H9 (cell line): ENCODE results near the gene XCL2. TPM values are rescaled to one million over a fixed set of nuclear protein-coding genes. Genes with fewer than 3 reads are reported as not detected.

Source experiments
- DNase-seq: peaks from one replicate; pipeline ENCODE4 v3.0.0-alpha.2; 2017
- H2AFZ ChIP-seq: one replicate; pipeline ENCODE4 v1.6.1; 2013; ENCODE audit warnings: mild to moderate bottlenecking, low read length, control low read depth, moderate library complexity
- H2AK5ac ChIP-seq: 2 replicates; pipeline ENCODE4 v1.6.1; 2013; ENCODE audit warnings: low read length, control low read depth, mixed read lengths; ENCODE audit not compliant: insufficient read length
- H2BK120ac ChIP-seq: one replicate; pipeline ENCODE4 v1.6.1; 2013; ENCODE audit warnings: low read depth, mild to moderate bottlenecking, low read length, control low read depth, inconsistent platforms; ENCODE audit not compliant: poor library complexity, severe bottlenecking
- H2BK12ac ChIP-seq: 2 replicates; pipeline ENCODE4 v1.6.1; 2013; ENCODE audit warnings: low read length, control low read depth, mixed read lengths, low read depth; ENCODE audit not compliant: insufficient read length
- H2BK15ac ChIP-seq: 2 replicates; pipeline ENCODE4 v1.6.1; 2013; ENCODE audit warnings: low read depth, low read length, control low read depth
- H2BK20ac ChIP-seq: one replicate; pipeline ENCODE4 v1.6.1; 2013; ENCODE audit warnings: low read depth, mild to moderate bottlenecking, low read length, control low read depth, inconsistent platforms; ENCODE audit not compliant: poor library complexity, severe bottlenecking
- H2BK5ac ChIP-seq: 2 replicates; pipeline ENCODE4 v1.6.1; 2013; ENCODE audit warnings: low read length, control low read depth, mixed read lengths; ENCODE audit not compliant: insufficient read length
- H3K14ac ChIP-seq: 2 replicates; pipeline ENCODE4 v1.6.1; 2013; ENCODE audit warnings: low read length, control low read depth; ENCODE audit not compliant: insufficient read depth
- H3K18ac ChIP-seq: 2 replicates; pipeline ENCODE4 v1.6.1; 2013; ENCODE audit warnings: low read depth, mild to moderate bottlenecking, mixed read lengths, low read length, control low read depth; ENCODE audit not compliant: insufficient read length
- H3K23ac ChIP-seq: 2 replicates; pipeline ENCODE4 v1.6.1; 2013; ENCODE audit warnings: low read length, control low read depth, mixed read lengths, low read depth; ENCODE audit not compliant: insufficient read length
- H3K23me2 ChIP-seq: 2 replicates; pipeline ENCODE4 v1.6.1; 2013; ENCODE audit warnings: low read depth, mild to moderate bottlenecking, mixed read lengths, low read length, control low read depth; ENCODE audit not compliant: insufficient read length, poor library complexity, severe bottlenecking
- H3K27ac ChIP-seq: 2 replicates; pipeline ENCODE4 v1.5.1; 2013; ENCODE audit warnings: low read length, control low read depth, mixed read lengths, low read depth; ENCODE audit not compliant: insufficient read length
- H3K27me3 ChIP-seq: 2 replicates; pipeline ENCODE4 v1.6.1; 2013; ENCODE audit warnings: low read length, control low read depth, inconsistent platforms; ENCODE audit not compliant: insufficient read depth
- H3K4ac ChIP-seq: 2 replicates; pipeline ENCODE4 v1.6.1; 2013; ENCODE audit warnings: low read depth, mild to moderate bottlenecking, control low read depth, inconsistent platforms, low read length, moderate library complexity
- H3K4me1 ChIP-seq: 2 replicates; pipeline ENCODE4 v1.6.1; 2013; ENCODE audit warnings: low read length, control low read depth, inconsistent platforms; ENCODE audit not compliant: insufficient read depth
- H3K4me2 ChIP-seq: 2 replicates; pipeline ENCODE4 v1.6.1; 2013; ENCODE audit warnings: low read length, control low read depth, mixed read lengths; ENCODE audit not compliant: insufficient read length, insufficient read depth
- H3K56ac ChIP-seq: 2 replicates; pipeline ENCODE4 v1.6.1; 2013; ENCODE audit warnings: low read depth, mild to moderate bottlenecking, mixed read lengths, low read length, control low read depth; ENCODE audit not compliant: insufficient read length
- H3K79me1 ChIP-seq: 2 replicates; pipeline ENCODE4 v1.6.1; 2013; ENCODE audit warnings: low read depth, mild to moderate bottlenecking, moderate library complexity, low read length, control low read depth, inconsistent platforms; ENCODE audit not compliant: insufficient read depth, poor library complexity, severe bottlenecking
- H3K79me2 ChIP-seq: 2 replicates; pipeline ENCODE4 v1.6.1; 2013; ENCODE audit warnings: low read length, control low read depth, inconsistent platforms; ENCODE audit not compliant: insufficient read depth
- H3K9ac ChIP-seq: 2 replicates; pipeline ENCODE4 v1.6.1; 2013; ENCODE audit warnings: low read length, control low read depth, mixed read lengths; ENCODE audit not compliant: insufficient read length; ENCODE audit errors: extremely low read depth
- H3K9me3 ChIP-seq: one replicate; pipeline ENCODE4 v1.6.1; 2013; ENCODE audit warnings: low read depth, low read length, inconsistent platforms; ENCODE audit not compliant: control insufficient read depth
- H3T11ph ChIP-seq: one replicate; pipeline ENCODE4 v1.6.1; 2013; ENCODE audit warnings: mild to moderate bottlenecking, low read length, control low read depth, inconsistent platforms
- H4K20me1 ChIP-seq: one replicate; pipeline ENCODE4 v1.6.1; 2013; ENCODE audit not compliant: control insufficient read depth, insufficient read length, insufficient read depth
- H4K5ac ChIP-seq: 2 replicates; pipeline ENCODE4 v1.6.1; 2013; ENCODE audit warnings: low read depth, mild to moderate bottlenecking, mixed read lengths, low read length, control low read depth; ENCODE audit not compliant: insufficient read length
- H4K8ac ChIP-seq: replicated peaks from 2 replicates; pipeline ENCODE4 v1.6.1; 2013; ENCODE audit warnings: low read length, control low read depth, mixed read lengths, low read depth; ENCODE audit not compliant: insufficient read length
- H4K91ac ChIP-seq: 2 replicates; pipeline ENCODE4 v1.6.1; 2013; ENCODE audit warnings: low read depth, mild to moderate bottlenecking, moderate library complexity, mixed read lengths, low read length, control low read depth; ENCODE audit not compliant: insufficient read length
- H3K27ac Mint-ChIP-seq, 3 experiments: 2 replicates in 2 of 3; 3 replicates in 1 of 3; pipeline ENCODE4 v1.8.0; 2020 to 2021; ENCODE audit warnings: mixed read lengths in 3 of 3, mild to moderate bottlenecking in 1 of 3, moderate library complexity in 1 of 3
- H3K27me3 Mint-ChIP-seq: 2 replicates; pipeline ENCODE4 v1.8.0; 2021; ENCODE audit warnings: low read depth, mild to moderate bottlenecking, moderate library complexity, mixed read lengths
- H3K36me3 Mint-ChIP-seq, 3 experiments: 2 replicates in 2 of 3; 3 replicates in 1 of 3; pipeline ENCODE4 v1.8.0; 2020 to 2021; ENCODE audit warnings: low read depth in 3 of 3, mixed read lengths in 3 of 3; ENCODE audit not compliant: insufficient read depth in 1 of 3
- H3K4me1 Mint-ChIP-seq, 2 experiments: 2 replicates each; pipeline ENCODE4 v1.8.0; 2020; ENCODE audit warnings: mixed read lengths in 2 of 2
- H3K4me3 Mint-ChIP-seq, 2 experiments: 2 replicates in 1 of 2; 3 replicates in 1 of 2; pipeline ENCODE4 v1.8.0; 2020 to 2021; ENCODE audit warnings: mild to moderate bottlenecking in 2 of 2, mixed read lengths in 2 of 2, moderate library complexity in 1 of 2
- H3K9me3 Mint-ChIP-seq, 2 experiments: 2 replicates in 1 of 2; 3 replicates in 1 of 2; pipeline ENCODE4 v1.8.0; 2020; ENCODE audit warnings: mild to moderate bottlenecking in 2 of 2, mixed read lengths in 2 of 2, moderate library complexity in 1 of 2
- WGBS: extraction: QIAGEN DNeasy Blood & Tissue Kit; methylation state at CpG from one replicate; pipeline ENCODE4 v1.1.7; 2013; ENCODE audit warnings: missing lambda C conversion rate, low lambda C conversion rate, mixed read lengths; ENCODE audit not compliant: insufficient read length; ENCODE audit errors: extremely low coverage; 5-methylcytosine and 5-hydroxymethylcytosine counted together
- total RNA-seq: library from RNA; stranded (reverse); gene quantifications from 2 replicates; pipeline ENCODE4 v1.2.1, GENCODE V29; 2021
- TF ChIP-seq, protein P1 (sequence below): fragments of 200-600 bp; sonication (generic); conservative IDR thresholded peaks from 3 replicates; pipeline ENCODE4 v1.8.0; 2021; ENCODE audit warnings: antibody characterized with exemption, mild to moderate bottlenecking

The XCL2 gene
- total RNA-seq, 1 experiment from 2014 or later, result not detected

GRCh38 chr1:168551688-168552087 lies 7.9 kb upstream of the XCL2 start:
- Histone ChIP-seq H3K79me2 (no peaks in the 10 kb centered on the region), H2BK20ac (no peak overlapping the region), H2BK15ac (no peak overlapping the region), H4K5ac (no peak overlapping the region), H4K20me1 (no peaks in the 10 kb centered on the region), H3K4me1 (no peaks in the 10 kb centered on the region; the same call in 1 of the 2 replicates), H3K9ac (no peak overlapping the region), H3K23ac (no peak overlapping the region), H3K4ac (no peak overlapping the region), H2BK5ac (no peak overlapping the region), H3K14ac (no peak overlapping the region), H3K4me2 (no peak overlapping the region), H2AFZ (no peak overlapping the region), H2AK5ac (no peak overlapping the region), H3K27me3 (no peaks in the 10 kb centered on the region), H3K23me2 (no peaks in the 10 kb centered on the region), H3K18ac (no peak overlapping the region), H3T11ph (no peak overlapping the region), H3K56ac (no peak overlapping the region), H2BK120ac (no peak overlapping the region), H2BK12ac (no peak overlapping the region), H4K8ac (no peak overlapping the region), H3K9me3 (no peaks in the 10 kb centered on the region), H3K79me1 (no peaks in the 10 kb centered on the region), H3K27ac (no peak overlapping the region), H4K91ac (no peak overlapping the region)
- Mint-ChIP-seq H3K4me3 (no peak overlapping the region), H3K27me3 (no peaks in the 10 kb centered on the region), H3K4me1 (peaks cover 13% of the 10 kb centered on the region in 2 experiments), H3K36me3 (no peaks in the 10 kb centered on the region), H3K27ac (no peak overlapping the region), H3K9me3 (peaks cover 4 to 11% of the 10 kb centered on the region in 2 experiments; a peak in 4 of 5 replicates)
- TF ChIP-seq, protein P1, sequence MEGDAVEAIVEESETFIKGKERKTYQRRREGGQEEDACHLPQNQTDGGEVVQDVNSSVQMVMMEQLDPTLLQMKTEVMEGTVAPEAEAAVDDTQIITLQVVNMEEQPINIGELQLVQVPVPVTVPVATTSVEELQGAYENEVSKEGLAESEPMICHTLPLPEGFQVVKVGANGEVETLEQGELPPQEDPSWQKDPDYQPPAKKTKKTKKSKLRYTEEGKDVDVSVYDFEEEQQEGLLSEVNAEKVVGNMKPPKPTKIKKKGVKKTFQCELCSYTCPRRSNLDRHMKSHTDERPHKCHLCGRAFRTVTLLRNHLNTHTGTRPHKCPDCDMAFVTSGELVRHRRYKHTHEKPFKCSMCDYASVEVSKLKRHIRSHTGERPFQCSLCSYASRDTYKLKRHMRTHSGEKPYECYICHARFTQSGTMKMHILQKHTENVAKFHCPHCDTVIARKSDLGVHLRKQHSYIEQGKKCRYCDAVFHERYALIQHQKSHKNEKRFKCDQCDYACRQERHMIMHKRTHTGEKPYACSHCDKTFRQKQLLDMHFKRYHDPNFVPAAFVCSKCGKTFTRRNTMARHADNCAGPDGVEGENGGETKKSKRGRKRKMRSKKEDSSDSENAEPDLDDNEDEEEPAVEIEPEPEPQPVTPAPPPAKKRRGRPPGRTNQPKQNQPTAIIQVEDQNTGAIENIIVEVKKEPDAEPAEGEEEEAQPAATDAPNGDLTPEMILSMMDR, result no peak
- no peak for DNase-seq
- WGBS, result no CpG with 5 or more reads among the region's 4 CpGs
